Activated CD4-positive, alpha-beta memory T cell treated with anti-CD3 and anti-CD28 coated beads, Interleukin-2, amount 10 ng/mL, durations not matched to agents 7 days and 5 days (primary cell): Measurements from ENCODE around the gene IRF4. TPM values are rescaled to one million over a fixed set of nuclear protein-coding genes. Genes with fewer than 3 reads are reported as not detected.

ENCODE experiments used
- CTCF ChIA-PET: fragments of 350-600 bp; sonication (Branson Sonifier 250); formaldehyde crosslinking; loops from one replicate; lab custom pipeline; 2021; ENCODE audit warnings: antibody characterized with exemption, inconsistent platforms; lab: Charles Lee
- POLR2A ChIA-PET: fragments of 350-600 bp; sonication (Branson Sonifier 250); formaldehyde crosslinking; loops from one replicate; lab custom pipeline; 2021; ENCODE audit warnings: antibody characterized with exemption; lab: Charles Lee
- DNase-seq: peaks from one replicate; pipeline ENCODE4 v3.0.0-alpha.2; 2020
- H3K27ac Mint-ChIP-seq: one replicate; pipeline ENCODE4 v1.8.0; 2021; ENCODE audit warnings: mild to moderate bottlenecking, mixed read lengths
- H3K27me3 Mint-ChIP-seq: one replicate; pipeline ENCODE4 v1.8.0; 2021; ENCODE audit warnings: mixed read lengths
- H3K36me3 Mint-ChIP-seq: one replicate; pipeline ENCODE4 v1.8.0; 2021; ENCODE audit warnings: low read depth, mixed read lengths
- H3K4me1 Mint-ChIP-seq: one replicate; pipeline ENCODE4 v1.8.0; 2021; ENCODE audit warnings: mixed read lengths
- H3K4me3 Mint-ChIP-seq: one replicate; pipeline ENCODE4 v1.8.0; 2021; ENCODE audit warnings: mild to moderate bottlenecking, mixed read lengths
- H3K9me3 Mint-ChIP-seq: one replicate; pipeline ENCODE4 v1.8.0; 2021; ENCODE audit warnings: mixed read lengths
- total RNA-seq, 2 experiments: library from RNA; stranded (reverse); gene quantifications; one replicate each; pipeline ENCODE4 v1.2.3, GENCODE V29; 2021

IRF4 gene
- total RNA-seq, 2 experiments from 2014 or later, result 171 to 178 TPM

- H3K27me3 Mint-ChIP-seq, result no peaks in the 10 kb centered on the region
- no peaks in the 10 kb centered on the region for H3K9me3 Mint-ChIP-seq
- peaks cover 94% of the 10 kb centered on the region for H3K36me3 Mint-ChIP-seq
- H3K4me3 Mint-ChIP-seq, result peak overlapping the region; percentile 31
- ChIA-PET CTCF (no interaction called here), POLR2A (interaction anchor here (0.6 to 15.6 kb wide), 6 partner anchors 9 to 213 kb away, joined by 3 to 328 read pairs (median 4); partner anchors contain the start of gene IRF4)
- DNase-seq, result no peak
- H3K27ac Mint-ChIP-seq, result peak overlapping the region; percentile 66
- H3K4me1 Mint-ChIP-seq, result peaks cover 92% of the 10 kb centered on the region
Observed at GRCh38 chr6:401239-401993, 9.9 kb downstream of the IRF4 start.

- no peak for DNase-seq
- Mint-ChIP-seq H3K4me3 (peak overlapping the region; percentile 52), H3K36me3 (peaks cover 98% of the 10 kb centered on the region), H3K4me1 (peaks cover 93% of the 10 kb centered on the region), H3K27ac (peak overlapping the region; percentile 75), H3K9me3 (no peaks in the 10 kb centered on the region), H3K27me3 (no peaks in the 10 kb centered on the region)
- ChIA-PET POLR2A (interaction anchor here (0.8 to 15.6 kb wide), 12 partner anchors 9 to 201 kb away, joined by 3 to 328 read pairs (median 7); partner anchors contain the start of gene IRF4), CTCF (interaction anchor here (1.0 to 4.0 kb wide), 4 partner anchors 10 to 89 kb away, joined by 3 to 45 read pairs (median 3); partner anchors contain the start of gene IRF4)
Observed at GRCh38 chr6:401994-402640, 10.6 kb downstream of the IRF4 start.

DNA sequence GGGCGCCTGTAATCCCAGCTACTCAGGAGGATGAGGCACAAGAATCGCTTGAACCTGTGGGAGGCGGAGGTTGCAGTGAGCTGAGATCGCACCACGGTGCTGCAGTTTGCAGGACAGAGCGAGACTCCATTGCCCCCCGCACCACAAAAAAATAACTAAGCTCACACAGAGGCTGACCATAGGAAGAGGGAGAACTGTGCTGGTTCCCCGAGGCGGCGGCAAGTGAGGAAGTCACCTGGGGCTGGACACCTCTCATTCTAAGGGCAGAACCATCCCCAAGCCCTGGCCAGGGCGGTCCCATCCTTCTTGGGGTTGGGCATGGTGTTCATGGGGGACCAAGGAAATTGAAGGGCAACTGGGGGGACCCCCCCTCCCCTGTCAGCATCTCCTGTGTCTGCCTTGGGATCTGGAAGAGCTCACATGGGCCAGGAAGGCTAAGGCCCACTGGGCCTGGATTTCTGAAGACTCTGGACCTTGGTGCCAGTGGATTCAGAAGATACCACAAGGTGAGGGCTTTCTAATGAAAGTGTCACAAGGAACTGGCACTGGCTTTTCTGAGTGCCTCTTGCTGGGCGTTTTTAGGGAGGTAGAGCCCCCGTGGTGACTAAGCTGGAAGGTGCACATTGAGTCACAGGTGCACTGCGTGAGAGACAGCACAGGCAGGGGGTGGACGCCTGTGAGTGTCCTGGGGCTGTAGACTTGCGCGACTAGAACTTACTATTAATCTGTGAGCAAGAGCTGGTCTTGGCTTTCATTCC is 11.5 kb downstream of the IRF4 start:
- H3K27ac Mint-ChIP-seq, result peak overlapping the region; percentile 75
- H3K27me3 Mint-ChIP-seq, result no peaks in the 10 kb centered on the region
- peak overlapping the region; percentile 52 for H3K4me3 Mint-ChIP-seq
- H3K36me3 Mint-ChIP-seq, result peaks cover 98% of the 10 kb centered on the region
- H3K9me3 Mint-ChIP-seq, result no peaks in the 10 kb centered on the region
- ChIA-PET CTCF (interaction anchor here (1.0 to 4.0 kb wide), 6 partner anchors 10 to 214 kb away, joined by 3 to 45 read pairs (median 3); partner anchors contain the start of gene IRF4), POLR2A (interaction anchor here (0.7 to 15.6 kb wide), 23 partner anchors 8 to 281 kb away, joined by 3 to 328 read pairs (median 5); partner anchors contain the start of genes DUSP22 and IRF4)
- peak; percentile 59 for DNase-seq
- H3K4me1 Mint-ChIP-seq, result peaks cover 92% of the 10 kb centered on the region

DNA sequence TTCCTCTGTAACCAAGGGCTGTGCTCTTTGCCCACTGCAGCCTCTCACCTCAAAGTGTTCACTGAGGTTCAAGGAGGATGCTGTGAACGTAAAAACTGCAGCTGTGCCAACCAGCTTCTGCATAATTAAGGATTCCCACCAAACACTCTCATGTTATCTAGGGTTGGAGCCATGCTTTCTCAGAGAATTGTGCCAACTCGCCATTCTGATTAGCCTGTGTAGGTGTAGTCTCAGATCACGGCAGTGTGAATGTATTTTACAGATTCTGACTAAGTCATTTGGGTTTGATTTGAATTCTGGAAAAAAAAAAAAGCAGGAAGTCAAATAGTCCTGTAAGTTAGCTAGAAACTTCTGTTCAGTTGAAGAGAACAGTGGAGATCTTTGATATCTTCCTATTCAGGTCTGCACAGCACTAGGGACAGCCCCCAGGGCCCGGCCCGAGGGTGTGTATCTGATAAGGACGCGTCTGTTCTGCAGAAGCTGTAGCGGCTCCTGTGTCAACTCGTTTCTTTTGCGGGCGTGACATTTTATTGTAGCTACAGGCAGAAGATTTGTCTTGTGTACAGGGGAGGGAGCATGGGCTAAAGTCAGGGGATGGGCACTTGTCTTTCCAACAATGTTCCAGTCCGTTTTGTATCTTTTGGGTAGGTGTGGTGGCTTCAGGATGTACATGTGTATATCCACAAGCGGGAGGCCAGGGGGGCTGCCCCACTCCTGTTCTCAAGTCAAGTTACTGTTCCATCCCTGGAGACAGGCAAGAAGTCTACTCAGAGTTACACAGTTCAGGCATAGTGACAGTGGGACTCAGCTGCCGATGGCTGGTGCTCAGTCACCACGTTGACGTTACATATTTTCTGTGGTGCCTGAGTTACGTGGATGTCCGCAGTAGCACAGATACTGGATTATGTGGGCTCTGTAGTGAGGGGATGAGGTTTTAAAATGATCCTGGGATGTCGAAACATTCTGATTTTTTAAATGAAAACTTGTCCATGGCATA is 12.4 kb downstream of the IRF4 start:
- Mint-ChIP-seq H3K27me3 (no peaks in the 10 kb centered on the region), H3K36me3 (peaks cover 98% of the 10 kb centered on the region), H3K4me1 (peaks cover 92% of the 10 kb centered on the region), H3K27ac (peak overlapping the region; percentile 75), H3K4me3 (peak overlapping the region; percentile 52), H3K9me3 (no peaks in the 10 kb centered on the region)
- ChIA-PET CTCF (interaction anchor here (1.0 to 4.0 kb wide), 5 partner anchors 12 to 215 kb away, joined by 3 to 45 read pairs (median 3); partner anchors contain the start of gene IRF4), POLR2A (interaction anchor here (0.7 to 15.6 kb wide), 25 partner anchors 10 to 280 kb away, joined by 3 to 328 read pairs (median 5); partner anchors contain the start of genes DUSP22 and IRF4)
- peak; percentile 54 for DNase-seq

- Mint-ChIP-seq H3K4me3 (peak overlapping the region; percentile 52), H3K4me1 (peaks cover 85% of the 10 kb centered on the region), H3K9me3 (no peaks in the 10 kb centered on the region), H3K36me3 (peaks cover 97% of the 10 kb centered on the region), H3K27me3 (no peaks in the 10 kb centered on the region), H3K27ac (peak overlapping the region; percentile 75)
- ChIA-PET CTCF (interaction anchor here (0.6 to 4.0 kb wide), 9 partner anchors 13 to 216 kb away, joined by 3 to 45 read pairs (median 3); partner anchors contain the start of gene IRF4), POLR2A (interaction anchor here (0.8 to 15.6 kb wide), 17 partner anchors 9 to 307 kb away, joined by 3 to 328 read pairs (median 7); partner anchors contain the start of genes DUSP22 and IRF4)
- no peak for DNase-seq
Observed at GRCh38 chr6:404685-405423, 13.3 kb downstream of the IRF4 start.

DNA sequence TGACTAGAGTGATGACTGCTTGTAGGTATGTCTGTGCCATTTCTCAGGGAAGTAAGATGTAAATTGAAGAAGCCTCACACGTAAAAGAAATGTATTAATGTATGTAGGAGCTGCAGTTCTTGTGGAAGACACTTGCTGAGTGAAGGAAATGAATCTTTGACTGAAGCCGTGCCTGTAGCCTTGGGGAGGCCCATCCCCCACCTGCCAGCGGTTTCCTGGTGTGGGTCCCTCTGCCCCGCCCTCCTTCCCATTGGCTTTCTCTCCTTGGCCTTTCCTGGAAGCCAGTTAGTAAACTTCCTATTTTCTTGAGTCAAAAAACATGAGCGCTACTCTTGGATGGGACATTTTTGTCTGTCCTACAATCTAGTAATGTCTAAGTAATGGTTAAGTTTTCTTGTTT is 16.6 kb downstream of the IRF4 start:
- H3K27ac Mint-ChIP-seq, result peak overlapping the region; percentile 41
- H3K9me3 Mint-ChIP-seq, result no peaks in the 10 kb centered on the region
- DNase-seq, result no peak
- ChIA-PET POLR2A (interaction anchor here (0.7 to 15.6 kb wide), 7 partner anchors 16 to 298 kb away, joined by 3 to 328 read pairs (median 4); partner anchors contain the start of gene IRF4), CTCF (interaction anchor here (0.7 to 1.3 kb wide), 2 partner anchors 9 to 14 kb away, joined by 3 to 4 read pairs; no protein-coding TSS in a partner anchor)
- H3K27me3 Mint-ChIP-seq, result no peaks in the 10 kb centered on the region
- peaks cover 71% of the 10 kb centered on the region for H3K4me1 Mint-ChIP-seq
- H3K36me3 Mint-ChIP-seq, result peaks cover 99% of the 10 kb centered on the region
- H3K4me3 Mint-ChIP-seq, result no peak overlapping the region

DNA sequence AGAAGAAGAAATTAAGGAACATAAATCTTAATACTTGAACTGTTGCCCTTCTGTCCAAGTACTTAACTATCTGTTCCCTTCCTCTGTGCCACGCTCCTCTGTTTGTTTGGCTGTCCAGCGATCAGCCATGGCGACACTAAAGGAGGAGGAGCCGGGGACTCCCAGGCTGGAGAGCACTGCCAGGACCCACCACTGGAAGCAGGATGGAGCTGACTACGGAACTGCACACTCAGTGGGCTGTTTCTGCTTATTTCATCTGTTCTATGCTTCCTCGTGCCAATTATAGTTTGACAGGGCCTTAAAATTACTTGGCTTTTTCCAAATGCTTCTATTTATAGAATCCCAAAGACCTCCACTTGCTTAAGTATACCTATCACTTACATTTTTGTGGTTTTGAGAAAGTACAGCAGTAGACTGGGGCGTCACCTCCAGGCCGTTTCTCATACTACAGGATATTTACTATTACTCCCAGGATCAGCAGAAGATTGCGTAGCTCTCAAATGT is 17.1 kb downstream of the IRF4 start:
- DNase-seq, result no peak
- H3K9me3 Mint-ChIP-seq, result no peaks in the 10 kb centered on the region
- H3K4me3 Mint-ChIP-seq, result no peak overlapping the region
- POLR2A ChIA-PET, result interaction anchor here (1.0 to 15.6 kb wide), 6 partner anchors 9 to 217 kb away, joined by 3 to 328 read pairs (median 4); partner anchors contain the start of gene IRF4
- H3K27me3 Mint-ChIP-seq, result no peaks in the 10 kb centered on the region
- H3K27ac Mint-ChIP-seq, result peak overlapping the region; percentile 36
- CTCF ChIA-PET, result interaction anchor here (0.8 to 1.5 kb wide), 3 partner anchors 14 to 18 kb away, joined by 3 to 4 read pairs (median 4); no protein-coding TSS in a partner anchor
- peaks cover 66% of the 10 kb centered on the region for H3K4me1 Mint-ChIP-seq
- peaks cover 99% of the 10 kb centered on the region for H3K36me3 Mint-ChIP-seq

DNA sequence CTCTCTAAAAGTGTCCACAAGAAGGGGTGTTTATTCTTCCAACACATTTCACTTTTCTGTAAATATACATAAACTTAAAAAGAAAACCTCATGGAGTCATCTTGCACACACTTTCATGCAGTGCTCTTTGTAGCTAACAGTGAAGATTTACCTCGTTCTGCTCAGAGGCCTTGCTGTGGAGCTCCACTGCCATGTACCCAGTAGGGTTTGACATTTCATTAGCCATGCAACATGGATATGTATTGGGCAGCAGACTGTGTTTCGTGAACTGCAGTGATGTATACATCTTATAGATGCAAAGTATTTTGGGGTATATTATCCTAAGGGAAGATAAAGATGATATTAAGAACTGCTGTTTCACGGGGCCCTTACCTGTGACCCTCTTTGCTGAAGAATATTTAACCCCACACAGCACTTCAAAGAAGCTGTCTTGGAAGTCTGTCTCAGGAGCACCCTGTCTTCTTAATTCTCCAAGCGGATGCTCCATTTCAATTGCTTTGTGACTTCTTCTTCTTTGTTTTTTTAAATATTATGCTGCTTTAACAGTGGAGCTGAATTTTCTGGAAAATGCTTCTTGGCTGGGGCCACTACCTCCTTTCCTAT is 17.9 kb downstream of the IRF4 start:
- no peak overlapping the region for H3K27ac Mint-ChIP-seq
- H3K4me1 Mint-ChIP-seq, result peaks cover 58% of the 10 kb centered on the region
- H3K9me3 Mint-ChIP-seq, result peaks cover 3% of the 10 kb centered on the region
- H3K27me3 Mint-ChIP-seq, result no peaks in the 10 kb centered on the region
- no peak overlapping the region for H3K4me3 Mint-ChIP-seq
- CTCF ChIA-PET, result interaction anchor here (0.8 to 1.5 kb wide), 4 partner anchors 10 to 19 kb away, joined by 3 to 4 read pairs (median 4); no protein-coding TSS in a partner anchor
- POLR2A ChIA-PET, result interaction anchor here (1.2 to 15.6 kb wide), 5 partner anchors 10 to 84 kb away, joined by 3 to 328 read pairs (median 4); partner anchors contain the start of gene IRF4
- H3K36me3 Mint-ChIP-seq, result peaks cover 98% of the 10 kb centered on the region
- no peak for DNase-seq

- ChIA-PET POLR2A (interaction anchor here (1.0 to 15.6 kb wide), 8 partner anchors 8 to 188 kb away, joined by 3 to 328 read pairs (median 4); partner anchors contain the start of gene IRF4), CTCF (interaction anchor here (1.2 kb wide), 1 partner anchor 11 kb away, joined by 3 read pairs; no protein-coding TSS in a partner anchor)
- peaks cover 98% of the 10 kb centered on the region for H3K36me3 Mint-ChIP-seq
- peaks cover 2% of the 10 kb centered on the region for H3K27me3 Mint-ChIP-seq
- peaks cover 46% of the 10 kb centered on the region for H3K4me1 Mint-ChIP-seq
- H3K4me3 Mint-ChIP-seq, result no peak overlapping the region
- H3K27ac Mint-ChIP-seq, result no peak overlapping the region
- no peak for DNase-seq
- H3K9me3 Mint-ChIP-seq, result peaks cover 15% of the 10 kb centered on the region
Observed at GRCh38 chr6:410555-411395, 19.2 kb downstream of the IRF4 start.
